Measurements from ENCODE around the gene SLC26A11.

SLC26A11 gene

DNA sequence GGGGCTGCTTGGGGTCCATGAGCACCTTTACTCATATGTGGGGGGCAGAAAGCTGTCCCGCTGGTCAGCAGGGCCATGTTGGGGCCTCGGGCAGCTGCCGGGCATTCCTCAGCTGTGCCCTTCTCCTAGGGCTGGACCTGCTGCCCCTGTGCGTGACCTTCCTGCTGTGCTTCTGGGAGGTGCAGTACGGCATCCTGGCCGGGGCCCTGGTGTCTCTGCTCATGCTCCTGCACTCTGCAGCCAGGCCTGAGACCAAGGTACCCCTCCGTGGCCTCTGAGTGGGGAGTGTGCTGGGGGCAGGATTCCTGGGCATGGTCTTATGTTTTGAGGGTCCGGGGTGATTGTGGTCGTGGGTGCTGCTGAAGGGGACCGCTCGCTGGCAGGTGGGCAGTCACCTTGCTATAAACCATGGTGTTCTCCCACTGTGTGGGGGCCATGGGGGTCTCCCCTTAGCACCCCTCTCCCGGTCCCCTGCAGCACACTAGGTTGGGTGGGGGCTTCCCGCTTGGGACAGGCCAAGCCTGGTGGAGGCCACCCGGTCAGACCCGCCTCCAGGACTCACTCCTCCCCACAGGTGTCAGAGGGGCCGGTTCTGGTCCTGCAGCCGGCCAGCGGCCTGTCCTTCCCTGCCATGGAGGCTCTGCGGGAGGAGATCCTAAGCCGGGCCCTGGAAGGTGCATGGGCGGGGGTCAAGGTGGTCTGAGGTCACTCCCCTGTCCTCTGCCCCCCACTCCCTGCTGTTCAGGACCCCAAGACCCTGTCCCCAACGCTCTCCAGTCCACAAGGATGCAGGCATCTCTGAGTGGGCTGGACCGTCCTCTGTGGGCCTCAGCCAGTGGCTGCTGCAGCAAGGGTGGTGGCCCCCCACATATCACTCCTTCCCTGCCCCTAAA lies 28.0 kb downstream of the SLC26A11 start:
- TF ChIP-seq, protein P1, sequence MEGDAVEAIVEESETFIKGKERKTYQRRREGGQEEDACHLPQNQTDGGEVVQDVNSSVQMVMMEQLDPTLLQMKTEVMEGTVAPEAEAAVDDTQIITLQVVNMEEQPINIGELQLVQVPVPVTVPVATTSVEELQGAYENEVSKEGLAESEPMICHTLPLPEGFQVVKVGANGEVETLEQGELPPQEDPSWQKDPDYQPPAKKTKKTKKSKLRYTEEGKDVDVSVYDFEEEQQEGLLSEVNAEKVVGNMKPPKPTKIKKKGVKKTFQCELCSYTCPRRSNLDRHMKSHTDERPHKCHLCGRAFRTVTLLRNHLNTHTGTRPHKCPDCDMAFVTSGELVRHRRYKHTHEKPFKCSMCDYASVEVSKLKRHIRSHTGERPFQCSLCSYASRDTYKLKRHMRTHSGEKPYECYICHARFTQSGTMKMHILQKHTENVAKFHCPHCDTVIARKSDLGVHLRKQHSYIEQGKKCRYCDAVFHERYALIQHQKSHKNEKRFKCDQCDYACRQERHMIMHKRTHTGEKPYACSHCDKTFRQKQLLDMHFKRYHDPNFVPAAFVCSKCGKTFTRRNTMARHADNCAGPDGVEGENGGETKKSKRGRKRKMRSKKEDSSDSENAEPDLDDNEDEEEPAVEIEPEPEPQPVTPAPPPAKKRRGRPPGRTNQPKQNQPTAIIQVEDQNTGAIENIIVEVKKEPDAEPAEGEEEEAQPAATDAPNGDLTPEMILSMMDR (IDR thresholded peaks at IDR 0.05) = no peak

DNA sequence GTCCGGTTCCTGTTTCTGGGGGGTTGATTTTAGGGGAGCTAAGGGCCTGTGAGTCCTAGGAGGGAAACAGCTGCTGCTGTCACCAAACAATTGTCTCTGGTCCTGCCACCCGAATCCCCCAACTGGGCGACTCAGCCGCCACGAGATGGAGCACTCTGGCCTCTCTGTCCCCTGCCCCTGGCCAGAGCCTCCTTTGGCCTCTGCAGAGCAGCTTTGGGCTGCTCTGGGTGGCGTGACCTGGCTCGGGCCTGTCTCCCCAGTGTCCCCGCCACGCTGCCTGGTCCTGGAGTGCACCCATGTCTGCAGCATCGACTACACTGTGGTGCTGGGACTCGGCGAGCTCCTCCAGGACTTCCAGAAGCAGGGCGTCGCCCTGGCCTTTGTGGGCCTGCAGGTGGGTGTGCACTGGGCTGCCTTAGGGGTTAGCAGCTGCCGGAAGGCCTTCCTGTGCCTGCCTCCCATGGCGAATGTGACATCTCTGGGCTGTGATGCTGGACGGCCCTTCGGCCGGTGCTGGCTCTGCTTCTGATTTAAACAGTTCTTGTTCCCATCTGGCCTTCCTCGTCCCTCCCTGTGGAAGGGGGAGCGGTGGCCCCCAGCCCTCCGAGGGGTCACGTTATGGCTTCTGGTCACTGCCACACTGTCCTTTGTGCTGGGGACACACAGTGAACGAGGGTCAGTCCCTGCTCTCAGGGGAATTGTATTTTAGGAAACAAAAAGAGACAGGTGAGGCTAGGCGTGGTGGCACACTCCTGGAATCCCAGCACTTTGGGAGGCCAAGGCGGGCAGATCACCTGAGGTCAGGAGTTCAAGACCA lies 28.9 kb downstream of the SLC26A11 start:
- TF ChIP-seq, protein P1 (IDR thresholded peaks at IDR 0.05) = no peak

DNA sequence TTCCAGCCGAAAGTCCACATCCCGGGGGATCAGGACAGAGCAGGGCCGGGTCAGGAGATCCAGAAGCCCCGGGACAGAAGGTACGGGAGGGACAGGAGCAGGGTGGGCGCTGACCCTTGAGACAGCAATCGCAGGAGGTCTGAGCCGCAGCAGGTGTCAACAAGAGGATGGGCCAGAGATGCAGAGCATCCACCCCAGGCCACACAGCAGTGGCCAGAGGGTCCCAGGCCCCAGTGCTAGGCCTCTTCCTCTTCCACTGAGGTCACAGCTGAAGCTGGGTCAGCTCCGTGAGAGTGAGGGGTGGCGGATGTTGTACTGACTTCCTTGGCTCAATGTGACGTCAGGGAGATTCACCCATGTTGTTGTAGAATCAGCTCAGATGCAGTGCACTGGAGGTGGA lies 31.7 kb downstream of the SLC26A11 start:
- TF ChIP-seq, protein P1 (IDR thresholded peaks at IDR 0.05) = no peak

DNA sequence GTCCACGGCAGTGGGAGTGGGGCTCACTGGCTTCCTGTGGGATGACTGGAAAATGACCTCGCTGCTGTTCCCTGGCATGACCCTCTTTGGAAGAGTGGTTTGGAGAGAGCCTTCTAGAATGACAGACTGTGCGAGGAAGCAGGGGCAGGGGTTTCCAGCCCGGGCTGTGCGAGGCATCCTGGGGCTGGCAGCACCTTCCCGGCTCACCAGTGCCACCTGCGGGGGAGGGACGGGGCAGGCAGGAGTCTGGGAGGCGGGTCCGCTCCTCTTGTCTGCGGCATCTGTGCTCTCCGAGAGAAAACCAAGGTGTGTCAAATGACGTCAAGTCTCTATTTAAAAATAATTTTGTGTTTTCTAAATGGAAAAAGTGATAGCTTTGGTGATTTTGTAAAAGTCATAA lies 32.6 kb downstream of the SLC26A11 start:
- TF ChIP-seq, protein P1 (IDR thresholded peaks at IDR 0.05) = peak; percentile 81

DNA sequence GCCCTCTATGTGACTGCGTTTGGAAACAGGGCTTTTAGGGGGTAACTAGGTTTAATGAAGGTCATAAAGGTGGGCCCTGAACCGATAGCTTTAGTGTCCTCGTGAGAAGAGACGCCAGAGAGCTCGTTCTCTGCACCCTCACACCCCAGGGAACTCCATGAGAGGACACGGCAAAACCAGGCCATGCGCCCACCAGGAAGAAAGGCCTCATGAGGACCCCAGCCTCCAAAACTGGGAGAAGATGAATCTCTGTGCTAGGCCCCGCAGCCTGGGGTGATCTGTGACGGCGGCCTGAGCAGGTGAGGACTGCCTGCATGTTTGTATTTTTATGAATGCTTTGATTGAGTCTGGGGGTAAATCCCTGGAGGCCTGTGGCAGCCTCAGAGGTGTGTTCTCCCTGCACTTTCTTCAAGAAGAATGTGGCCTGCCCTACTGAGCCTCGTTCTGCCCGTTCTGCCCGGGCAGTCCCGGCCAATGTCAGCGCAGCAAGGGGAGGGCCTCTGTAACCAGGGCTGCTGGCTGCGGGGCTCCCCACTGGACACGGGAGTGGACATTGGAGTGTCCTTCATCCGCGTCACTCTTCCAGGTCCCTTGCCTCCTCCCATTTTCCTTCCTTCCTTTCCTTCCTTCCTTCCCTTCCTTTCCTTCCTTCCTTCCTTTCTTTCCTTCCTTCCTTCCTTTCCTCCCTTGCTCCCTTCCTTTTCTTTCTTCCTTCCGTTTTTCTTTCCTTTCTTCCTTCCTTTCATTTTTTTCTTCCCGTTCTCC lies 33.6 kb downstream of the SLC26A11 start:
- TF ChIP-seq, protein P1 (IDR thresholded peaks at IDR 0.05) = no peak

DNA sequence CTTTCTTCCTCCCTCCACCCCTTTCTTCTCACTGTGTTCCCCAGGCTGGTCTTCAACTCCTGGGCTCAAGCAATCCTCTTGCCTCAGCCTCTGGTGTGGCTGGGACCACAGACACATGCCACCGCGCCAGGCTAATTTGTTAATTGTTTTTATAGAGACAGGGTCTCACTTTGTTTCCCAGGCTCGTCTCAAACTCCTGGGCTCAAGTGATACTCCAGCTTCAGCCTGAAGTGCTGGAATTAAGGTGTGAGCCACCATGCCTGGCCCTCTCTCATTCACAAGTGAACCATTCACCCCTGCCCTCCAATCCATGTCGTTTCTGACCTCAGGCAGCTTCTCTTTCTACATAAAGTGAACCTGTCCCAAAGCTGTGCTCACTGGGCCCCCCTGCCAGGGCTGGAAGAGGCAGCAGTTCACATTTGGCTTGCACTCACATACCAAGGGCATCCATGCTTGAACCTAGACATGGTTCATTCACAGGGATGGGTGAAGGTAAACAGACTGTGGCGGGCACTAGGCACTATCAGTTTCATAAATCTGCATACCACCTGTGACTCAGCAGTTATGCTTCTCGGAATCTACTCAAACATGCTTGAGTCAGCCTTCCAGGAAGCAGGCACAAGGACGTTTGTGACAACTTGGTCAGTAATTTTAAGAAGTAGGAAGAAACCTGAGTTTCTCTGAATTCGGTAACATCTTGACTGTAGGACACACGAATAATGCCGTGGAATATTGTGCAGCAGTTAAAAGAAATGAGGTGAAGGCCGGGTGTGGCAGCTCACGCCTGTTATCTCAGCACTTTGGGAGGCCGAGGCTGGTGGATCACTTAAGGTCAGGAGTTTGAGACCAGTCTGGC lies 34.4 kb downstream of the SLC26A11 start:
- TF ChIP-seq, protein P1 (IDR thresholded peaks at IDR 0.05) = no peak

Measured in LNCAP (cell line).